RWPE1 (cell line): ENCODE data around the gene ANXA11.

ENCODE experiments used
- CTCF ChIA-PET: fragments of 350-600 bp; sonication (Branson Sonifier 250); formaldehyde crosslinking; extraction: SDS; loops from one replicate; lab custom pipeline; 2021; lab: Yijun Ruan, JAX
- POLR2A ChIA-PET: fragments of 400-600 bp; formaldehyde crosslinking; extraction: SDS; loops from one replicate; lab custom pipeline; 2020; ENCODE audit warnings: antibody characterized with exemption; ENCODE audit not compliant: low non-redundant PET; lab: Yijun Ruan, JAX
- DNase-seq: peaks from one replicate; pipeline ENCODE4 v3.0.0; 2012; ENCODE audit warnings: low spot score
- H3K27ac ChIP-seq: fragments of 450-650 bp; 2 replicates; pipeline ENCODE4 v1.5.1; 2017
- CTCF ChIP-seq: fragments of 450-650 bp; conservative IDR thresholded peaks from 2 replicates; pipeline ENCODE4 v1.5.1; 2017; ENCODE audit warnings: low read depth, mild to moderate bottlenecking

Gene ANXA11

GRCh38 chr10:80174641-80175395 is 30.5 kb downstream of the ANXA11 start:
- no peak for DNase-seq
- H3K27ac ChIP-seq = no peak overlapping the region
- ChIA-PET POLR2A (no interaction called here), CTCF (no interaction called here)
- no peak for TF ChIP-seq CTCF

GRCh38 chr10:80173466-80173865 is 31.9 kb downstream of the ANXA11 start:
- no peak overlapping the region; the same call in 1 of the 2 replicates for H3K27ac ChIP-seq
- ChIA-PET CTCF (no interaction called here), POLR2A (no interaction called here)
- no peak for TF ChIP-seq CTCF
- no peak for DNase-seq

GRCh38 chr10:80172896-80173295 is 32.4 kb downstream of the ANXA11 start:
- ChIA-PET POLR2A (no interaction called here), CTCF (no interaction called here)
- peak overlapping the region; percentile 21 for H3K27ac ChIP-seq
- no peak for TF ChIP-seq CTCF
- no peak for DNase-seq

GRCh38 chr10:80171248-80171660 is 34.1 kb downstream of the ANXA11 start:
- H3K27ac ChIP-seq = peak overlapping the region; percentile 12
- ChIA-PET CTCF (interaction anchor here (0.6 to 1.4 kb wide), 2 partner anchors 26 to 51 kb away, joined by 3 to 4 read pairs; no protein-coding TSS in a partner anchor), POLR2A (no interaction called here)
- DNase-seq = peak; percentile 49
- no peak for TF ChIP-seq CTCF

- H3K27ac ChIP-seq = 0 out of 2 replicates have a peak overlapping the region, but pooled peaks have one; percentile 12
- no peak for TF ChIP-seq CTCF
- ChIA-PET CTCF (interaction anchor here (0.6 to 1.4 kb wide), 2 partner anchors 27 to 52 kb away, joined by 3 to 4 read pairs; no protein-coding TSS in a partner anchor), POLR2A (no interaction called here)
- DNase-seq = no peak
Observed at GRCh38 chr10:80170641-80171040, 34.7 kb downstream of the ANXA11 start.

- no peak overlapping the region for H3K27ac ChIP-seq
- POLR2A ChIA-PET = no interaction called here
- no peak for DNase-seq
- CTCF ChIA-PET = no interaction called here
- no peak for TF ChIP-seq CTCF
Observed at GRCh38 chr10:80170026-80170425, 35.3 kb downstream of the ANXA11 start.
